Measurements from ENCODE around the gene TTLL11.

- TF ChIP-seq GATA2 (IDR thresholded peaks at IDR 0.05; ENCODE audit: low read depth, low read length) (no peak), GATA3 (IDR thresholded peaks at IDR 0.05; ENCODE audit: low read depth, low read length) (no peak)
Observed at GRCh38 chr9:121912812-121913627, 180.1 kb downstream of the TTLL11 start.

Data from SH-SY5Y (cell line).